Measurements from ENCODE around the gene DNAI2. TPM values are rescaled to one million over a fixed set of nuclear protein-coding genes. Genes with fewer than 3 reads are reported as not detected.
A peak's percentile ranks its signal among the peaks of the same experiment; 100 is the strongest.

The DNAI2 gene
- total RNA-seq, 2 experiments from 2014 or later, result 0.35 to 1.3 TPM

GRCh38 chr17:74307984-74308773, 34.1 kb downstream of the DNAI2 start:
- Mint-ChIP-seq H3K27ac (no peak overlapping the region), H3K9me3 (ENCODE audit: low read depth) (peaks cover 5% of the 10 kb centered on the region), H3K27me3 (peaks cover 4% of the 10 kb centered on the region), H3K4me1 (peaks cover 15% of the 10 kb centered on the region), H3K4me3 (no peak overlapping the region), H3K36me3 (peaks cover 2% of the 10 kb centered on the region)
- ATAC-seq (no peak), DNase-seq (no peak)
- CTCF ChIA-PET, result interaction anchor here (1.0 to 1.9 kb wide), 4 partner anchors 20 to 186 kb away, joined by 3 to 12 read pairs (median 4); partner anchors contain the start of gene GPR142

- CTCF ChIA-PET, result no interaction called here
- ATAC-seq, result no peak
Measured at GRCh38 chr17:74309902-74310301, 35.9 kb downstream of the DNAI2 start.

GRCh38 chr17:74314877-74315276, 40.8 kb downstream of the DNAI2 start:
- ATAC-seq, result no peak
- no peaks in the 10 kb centered on the region for H3K36me3 Mint-ChIP-seq
- H3K4me3 Mint-ChIP-seq, result no peak overlapping the region
- no peaks in the 10 kb centered on the region for H3K27me3 Mint-ChIP-seq
- no peak for DNase-seq
- peaks cover 5% of the 10 kb centered on the region for H3K9me3 Mint-ChIP-seq (ENCODE audit: low read depth)
- no peak overlapping the region for H3K27ac Mint-ChIP-seq
- CTCF ChIA-PET, result interaction anchor here (1.0 kb wide), 2 partner anchors 13 to 47 kb away, joined by 3 read pairs; partner anchors contain the start of gene BTBD17
- H3K4me1 Mint-ChIP-seq, result no peaks in the 10 kb centered on the region

More at GRCh38 chr17:74309902-74310301, 35.9 kb downstream of the DNAI2 start:
- Mint-ChIP-seq H3K36me3 (peaks cover 2% of the 10 kb centered on the region), H3K27ac (no peak overlapping the region), H3K27me3 (peaks cover 4% of the 10 kb centered on the region), H3K4me1 (peaks cover 15% of the 10 kb centered on the region), H3K9me3 (ENCODE audit: low read depth) (peaks cover 5% of the 10 kb centered on the region), H3K4me3 (no peak overlapping the region)
- no peak for DNase-seq

- ATAC-seq, result no peak
- Mint-ChIP-seq H3K27me3 (peaks cover 2% of the 10 kb centered on the region), H3K36me3 (no peaks in the 10 kb centered on the region), H3K9me3 (ENCODE audit: low read depth) (peaks cover 5% of the 10 kb centered on the region), H3K4me1 (no peaks in the 10 kb centered on the region), H3K27ac (no peak overlapping the region), H3K4me3 (no peak overlapping the region)
- DNase-seq, result no peak
- CTCF ChIA-PET, result interaction anchor here (0.8 to 1.0 kb wide), 2 partner anchors 13 to 15 kb away, joined by 3 to 4 read pairs; no protein-coding TSS in a partner anchor
Measured at GRCh38 chr17:74316220-74316619, 42.2 kb downstream of the DNAI2 start.

DNA sequence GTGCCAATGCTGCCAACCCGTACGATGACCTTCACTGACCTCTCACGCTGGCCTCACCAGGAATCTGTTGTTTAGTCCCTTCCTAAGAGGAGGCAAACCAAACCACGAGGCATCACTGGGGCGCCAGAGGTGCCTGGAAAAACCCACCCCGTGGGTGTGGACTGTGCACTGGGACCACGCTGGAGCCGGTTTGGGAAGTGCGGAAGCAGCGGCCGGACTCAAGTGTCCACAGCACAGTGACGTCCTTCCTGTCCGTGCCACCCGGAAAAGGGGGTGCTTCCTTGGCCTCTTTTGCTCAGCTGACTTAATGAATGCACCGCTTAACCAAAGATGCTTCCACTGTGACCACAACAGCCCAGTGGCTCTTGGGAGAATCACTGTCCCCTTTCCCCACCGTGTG, 43.0 kb downstream of the DNAI2 start:
- no peaks in the 10 kb centered on the region for H3K36me3 Mint-ChIP-seq
- no peak overlapping the region for H3K27ac Mint-ChIP-seq
- CTCF ChIA-PET, result no interaction called here
- H3K4me1 Mint-ChIP-seq, result no peaks in the 10 kb centered on the region
- H3K4me3 Mint-ChIP-seq, result no peak overlapping the region
- peaks cover 6% of the 10 kb centered on the region for H3K27me3 Mint-ChIP-seq
- DNase-seq (no peak), ATAC-seq (no peak)
- peaks cover 5% of the 10 kb centered on the region for H3K9me3 Mint-ChIP-seq (ENCODE audit: low read depth)

DNA sequence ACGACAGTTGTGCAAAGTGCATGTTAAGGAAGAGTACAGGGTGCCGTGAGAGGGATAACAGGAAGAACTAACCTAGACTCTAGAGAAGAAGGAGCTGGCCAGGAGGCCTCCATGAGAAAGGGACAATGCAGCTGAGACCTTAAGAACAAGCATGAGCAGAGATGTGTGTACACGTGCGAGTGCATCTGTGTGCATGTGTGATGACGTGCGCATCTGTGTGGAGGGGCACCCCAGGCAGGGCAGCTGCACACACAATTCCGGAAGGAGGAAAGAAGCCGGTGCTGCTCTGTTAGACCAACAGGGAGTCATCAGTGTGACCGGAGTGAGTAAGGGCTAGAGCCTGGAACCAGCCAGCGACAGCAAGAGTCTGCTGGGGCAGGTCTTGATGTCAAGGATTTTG, 44.4 kb downstream of the DNAI2 start:
- CTCF ChIA-PET, result interaction anchor here (3.4 kb wide), 1 partner anchor 35 kb away, joined by 12 read pairs; no protein-coding TSS in a partner anchor
- Mint-ChIP-seq H3K36me3 (no peaks in the 10 kb centered on the region), H3K27me3 (peaks cover 12% of the 10 kb centered on the region), H3K27ac (no peak overlapping the region), H3K4me1 (no peaks in the 10 kb centered on the region), H3K9me3 (ENCODE audit: low read depth) (no peaks in the 10 kb centered on the region), H3K4me3 (no peak overlapping the region)
- DNase-seq (no peak), ATAC-seq (no peak)

GRCh38 chr17:74324521-74324920, 50.5 kb downstream of the DNAI2 start:
- H3K36me3 Mint-ChIP-seq, result no peaks in the 10 kb centered on the region
- ATAC-seq (no peak), DNase-seq (no peak)
- no peak overlapping the region for H3K4me3 Mint-ChIP-seq
- no peaks in the 10 kb centered on the region for H3K9me3 Mint-ChIP-seq (ENCODE audit: low read depth)
- H3K27me3 Mint-ChIP-seq, result peaks cover 34% of the 10 kb centered on the region
- CTCF ChIA-PET, result no interaction called here
- H3K4me1 Mint-ChIP-seq, result peaks cover 30% of the 10 kb centered on the region
- H3K27ac Mint-ChIP-seq, result no peak overlapping the region

GRCh38 chr17:74325376-74325742, 51.3 kb downstream of the DNAI2 start:
- H3K9me3 Mint-ChIP-seq (ENCODE audit: low read depth), result no peaks in the 10 kb centered on the region
- H3K4me3 Mint-ChIP-seq, result peak overlapping the region; percentile 19
- peaks cover 33% of the 10 kb centered on the region for H3K4me1 Mint-ChIP-seq
- ATAC-seq (peak; percentile 5), DNase-seq (no peak)
- peaks cover 34% of the 10 kb centered on the region for H3K27me3 Mint-ChIP-seq
- H3K27ac Mint-ChIP-seq, result no peak overlapping the region
- CTCF ChIA-PET, result interaction anchor here (0.6 kb wide), 1 partner anchor 31 kb away, joined by 3 read pairs; no protein-coding TSS in a partner anchor
- no peaks in the 10 kb centered on the region for H3K36me3 Mint-ChIP-seq

DNA sequence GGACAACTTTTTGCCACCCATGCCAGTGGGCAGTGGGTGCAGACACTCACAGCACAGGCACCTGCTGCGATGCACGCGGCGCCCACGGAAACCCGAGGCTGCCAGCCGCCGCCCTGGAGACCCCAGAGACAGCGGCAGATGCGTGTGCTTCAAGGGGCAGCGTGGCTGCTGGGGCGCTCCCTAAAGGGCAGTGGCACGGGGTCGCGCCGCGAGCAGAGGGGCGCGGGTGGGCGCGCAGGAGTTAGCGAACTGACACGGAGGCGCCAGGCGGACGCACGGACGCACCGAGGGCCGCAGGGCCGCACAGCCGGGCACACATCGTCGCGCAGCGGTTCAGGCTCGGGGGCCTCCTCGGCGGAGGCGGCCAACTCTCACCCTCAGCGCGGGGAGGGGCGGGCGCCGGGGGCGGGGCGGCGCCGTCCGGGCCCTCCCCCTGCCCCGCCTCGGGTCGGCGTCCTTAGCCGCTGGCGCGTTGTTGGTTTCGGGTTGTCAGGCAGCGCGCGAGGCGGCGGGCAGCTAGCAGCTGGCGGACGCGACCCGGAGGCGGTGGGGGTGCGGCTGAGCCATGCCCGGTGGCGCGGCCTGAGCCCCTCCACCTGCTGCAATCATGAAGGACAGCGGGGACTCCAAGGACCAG, 51.8 kb downstream of the DNAI2 start, which contains the start of gene KIF19:
TSS of gene KIF19 (plus strand) at position 484 of the 637 bp plus-strand sequence. CDS start at position 608, 124 bp downstream.
- Mint-ChIP-seq H3K9me3 (ENCODE audit: low read depth) (no peaks in the 10 kb centered on the region), H3K27me3 (peaks cover 34% of the 10 kb centered on the region), H3K4me3 (peak within 1 kb of the TSS; percentile 36), H3K36me3 (no peaks in the 10 kb centered on the region), H3K27ac (no peak within 1 kb of the TSS), H3K4me1 (peaks cover 33% of the 10 kb centered on the region)
- peak; percentile 79 for DNase-seq
- peak; percentile 96 for ATAC-seq
- CTCF ChIA-PET, result interaction anchor here (0.6 to 1.5 kb wide), 3 partner anchors 26 to 36 kb away, joined by 3 to 4 read pairs (median 4); partner anchors contain the start of gene BTBD17

DNA sequence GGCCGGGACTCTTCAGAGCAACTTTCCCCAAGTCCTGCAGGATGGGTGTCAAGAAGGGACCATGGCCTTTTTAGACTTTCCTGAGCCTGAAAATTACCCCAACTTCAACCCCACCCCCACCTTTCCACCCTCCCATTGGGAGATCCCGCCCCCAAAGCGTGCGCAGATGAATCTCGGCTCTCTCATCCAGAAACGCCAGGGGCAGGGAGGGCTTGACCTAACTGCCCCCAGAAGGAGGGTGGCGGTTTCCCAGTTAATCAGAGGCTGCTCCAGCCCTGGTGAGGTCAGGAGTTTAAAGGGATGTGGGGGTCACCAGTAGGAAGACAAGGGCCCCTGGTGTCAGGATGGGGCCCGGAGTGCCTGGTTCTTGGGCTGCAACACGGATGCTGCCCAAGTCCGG, 52.5 kb downstream of the DNAI2 start:
- CTCF ChIA-PET, result interaction anchor here (0.7 to 4.4 kb wide), 3 partner anchors 22 to 36 kb away, joined by 4 to 21 read pairs (median 4); partner anchors contain the start of gene BTBD17
- no peak overlapping the region for H3K27ac Mint-ChIP-seq

GRCh38 chr17:74328487-74328886, 54.5 kb downstream of the DNAI2 start:
- Mint-ChIP-seq H3K9me3 (ENCODE audit: low read depth) (no peaks in the 10 kb centered on the region), H3K4me1 (peaks cover 38% of the 10 kb centered on the region), H3K4me3 (no peak overlapping the region), H3K27ac (peak overlapping the region; percentile 57), H3K27me3 (peaks cover 22% of the 10 kb centered on the region), H3K36me3 (no peaks in the 10 kb centered on the region)
- no peak for DNase-seq
- no peak for ATAC-seq
- CTCF ChIA-PET, result interaction anchor here (1.0 to 4.4 kb wide), 6 partner anchors 19 to 40 kb away, joined by 3 to 21 read pairs (median 6); partner anchors contain the start of gene GPR142

More for the DNA sequence above, 52.5 kb downstream of the DNAI2 start:
- no peak for DNase-seq
- Mint-ChIP-seq H3K36me3 (no peaks in the 10 kb centered on the region), H3K9me3 (ENCODE audit: low read depth) (no peaks in the 10 kb centered on the region), H3K4me3 (peak overlapping the region; percentile 36), H3K4me1 (peaks cover 33% of the 10 kb centered on the region), H3K27me3 (peaks cover 32% of the 10 kb centered on the region)
- no peak for ATAC-seq

DNA sequence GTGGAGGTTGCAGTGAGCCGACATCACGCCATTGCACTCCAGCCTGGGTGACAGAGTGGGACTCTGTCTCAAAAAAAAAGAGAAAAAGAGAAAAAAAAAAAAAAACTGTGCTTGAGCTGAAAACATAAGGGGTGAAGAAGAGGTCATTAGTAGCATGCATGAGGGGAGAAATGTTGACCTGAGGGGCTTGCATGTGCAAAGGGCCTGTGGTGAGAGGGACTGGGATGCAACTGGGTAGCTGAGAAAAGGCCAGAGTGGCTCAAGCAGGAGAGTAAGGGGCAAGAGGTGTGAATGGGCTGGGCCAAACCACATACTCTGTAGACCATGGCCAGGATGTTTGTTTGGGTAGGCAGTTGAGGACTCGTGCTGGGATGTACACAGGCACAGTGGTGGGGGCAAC, 55.3 kb downstream of the DNAI2 start:
- peaks cover 43% of the 10 kb centered on the region for H3K4me1 Mint-ChIP-seq

DNA sequence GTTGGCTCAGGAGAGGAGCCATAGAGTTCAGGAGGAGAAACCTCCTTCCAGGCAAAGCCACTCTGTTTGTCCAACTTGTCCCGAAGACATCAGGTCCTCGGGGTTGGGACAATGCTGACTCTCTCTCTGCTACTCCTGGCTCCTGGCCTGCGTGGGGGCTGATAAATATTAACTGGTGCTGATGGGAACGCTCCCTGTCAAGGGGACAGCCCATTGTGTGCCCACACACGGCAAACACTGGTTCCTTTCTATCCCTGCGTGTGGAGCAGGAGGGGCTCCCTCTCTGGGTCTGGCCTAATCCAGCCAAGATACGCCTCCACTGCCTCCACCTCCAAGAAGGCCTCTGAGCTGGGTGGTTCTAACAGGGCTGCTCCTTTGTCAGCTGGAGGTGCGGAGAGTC, 56.4 kb downstream of the DNAI2 start:
- CTCF ChIA-PET, result interaction anchor here (2.7 to 4.4 kb wide), 2 partner anchors 26 to 30 kb away, joined by 9 to 21 read pairs; no protein-coding TSS in a partner anchor
- peaks cover 48% of the 10 kb centered on the region for H3K4me1 Mint-ChIP-seq
- DNase-seq (no peak), ATAC-seq (no peak)
- no peaks in the 10 kb centered on the region for H3K36me3 Mint-ChIP-seq
- H3K27me3 Mint-ChIP-seq, result peaks cover 8% of the 10 kb centered on the region
- H3K27ac Mint-ChIP-seq, result no peak overlapping the region
- no peaks in the 10 kb centered on the region for H3K9me3 Mint-ChIP-seq (ENCODE audit: low read depth)
- H3K4me3 Mint-ChIP-seq, result no peak overlapping the region

More for the DNA sequence above, 55.3 kb downstream of the DNAI2 start:
- Mint-ChIP-seq H3K36me3 (no peaks in the 10 kb centered on the region), H3K4me3 (no peak overlapping the region), H3K9me3 (ENCODE audit: low read depth) (no peaks in the 10 kb centered on the region), H3K27me3 (peaks cover 18% of the 10 kb centered on the region), H3K27ac (peak overlapping the region; percentile 71)
- CTCF ChIA-PET, result interaction anchor here (1.1 to 4.4 kb wide), 5 partner anchors 18 to 116 kb away, joined by 3 to 21 read pairs (median 8); partner anchors contain the start of genes GPR142 and TTYH2
- DNase-seq (no peak), ATAC-seq (no peak)
